ENCODE data around the gene CEP152.
"Not testable (repeated sequence)": the region's sequence is repeated elsewhere in the genome, so short reads cannot be mapped to it uniquely, and the experiment has no call there.

Gene CEP152

GRCh38 chr15:48794697-48795134 lies 16.2 kb downstream of the CEP152 start:
- H3K27ac ChIP-seq (ENCODE audit: low read depth, low read length) = no peak overlapping the region
- H3K36me3 ChIP-seq (ENCODE audit: control insufficient read depth, insufficient read depth, low read length) = peaks cover 63% of the 10 kb centered on the region
- H3K9ac ChIP-seq (ENCODE audit: low read depth, low read length) = no peak overlapping the region
- H3K27me3 ChIP-seq (ENCODE audit: control insufficient read depth, insufficient read depth, low read length) = no peaks in the 10 kb centered on the region
- H3K4me1 ChIP-seq (ENCODE audit: control insufficient read depth, insufficient read depth, low read length) = peaks cover 12% of the 10 kb centered on the region
- no peak overlapping the region for H3K4me3 ChIP-seq (ENCODE audit: low read depth, low read length)
- no peaks in the 10 kb centered on the region for H3K9me3 ChIP-seq (ENCODE audit: control insufficient read depth, insufficient read depth, low read length)

- Histone ChIP-seq H3K9me3 (ENCODE audit: control insufficient read depth, insufficient read depth, low read length) (no peaks in the 10 kb centered on the region), H3K27ac (ENCODE audit: low read depth, low read length) (no peak overlapping the region), H3K36me3 (ENCODE audit: control insufficient read depth, insufficient read depth, low read length) (peaks cover 82% of the 10 kb centered on the region), H3K4me1 (ENCODE audit: control insufficient read depth, insufficient read depth, low read length) (no peaks in the 10 kb centered on the region), H3K9ac (ENCODE audit: low read depth, low read length) (no peak overlapping the region), H3K4me3 (ENCODE audit: low read depth, low read length) (no peak overlapping the region), H3K27me3 (ENCODE audit: control insufficient read depth, insufficient read depth, low read length) (no peaks in the 10 kb centered on the region)
Measured at GRCh38 chr15:48792408-48792807, 18.5 kb downstream of the CEP152 start.

GRCh38 chr15:48790466-48791115 lies 20.3 kb downstream of the CEP152 start:
- H3K27me3 ChIP-seq (ENCODE audit: control insufficient read depth, insufficient read depth, low read length) = not testable (repeated sequence)

GRCh38 chr15:48785712-48786111 lies 25.2 kb downstream of the CEP152 start:
- Histone ChIP-seq H3K4me1 (ENCODE audit: control insufficient read depth, insufficient read depth, low read length) (no peaks in the 10 kb centered on the region), H3K9me3 (ENCODE audit: control insufficient read depth, insufficient read depth, low read length) (no peaks in the 10 kb centered on the region), H3K36me3 (ENCODE audit: control insufficient read depth, insufficient read depth, low read length) (peaks cover 66% of the 10 kb centered on the region), H3K27ac (ENCODE audit: low read depth, low read length) (no peak overlapping the region), H3K9ac (ENCODE audit: low read depth, low read length) (no peak overlapping the region), H3K4me3 (ENCODE audit: low read depth, low read length) (no peak overlapping the region), H3K27me3 (ENCODE audit: control insufficient read depth, insufficient read depth, low read length) (no peaks in the 10 kb centered on the region)

More at GRCh38 chr15:48790466-48791115, 20.3 kb downstream of the CEP152 start:
- not testable (repeated sequence) for H3K9ac ChIP-seq (ENCODE audit: low read depth, low read length); H3K9me3 ChIP-seq (ENCODE audit: control insufficient read depth, insufficient read depth, low read length); H3K4me3 ChIP-seq (ENCODE audit: low read depth, low read length); H3K4me1 ChIP-seq (ENCODE audit: control insufficient read depth, insufficient read depth, low read length); H3K27ac ChIP-seq (ENCODE audit: low read depth, low read length)
- H3K36me3 ChIP-seq (ENCODE audit: control insufficient read depth, insufficient read depth, low read length) = peaks cover 65% of the 10 kb centered on the region

- Histone ChIP-seq H3K9ac (ENCODE audit: low read depth, low read length) (no peak overlapping the region), H3K4me1 (ENCODE audit: control insufficient read depth, insufficient read depth, low read length) (no peaks in the 10 kb centered on the region), H3K27ac (ENCODE audit: low read depth, low read length) (no peak overlapping the region), H3K4me3 (ENCODE audit: low read depth, low read length) (no peak overlapping the region), H3K9me3 (ENCODE audit: control insufficient read depth, insufficient read depth, low read length) (no peaks in the 10 kb centered on the region), H3K36me3 (ENCODE audit: control insufficient read depth, insufficient read depth, low read length) (peaks cover 68% of the 10 kb centered on the region), H3K27me3 (ENCODE audit: control insufficient read depth, insufficient read depth, low read length) (no peaks in the 10 kb centered on the region)
Measured at GRCh38 chr15:48785195-48785594, 25.7 kb downstream of the CEP152 start.

GRCh38 chr15:48784756-48785155 lies 26.1 kb downstream of the CEP152 start:
- Histone ChIP-seq H3K27ac (ENCODE audit: low read depth, low read length) (no peak overlapping the region), H3K36me3 (ENCODE audit: control insufficient read depth, insufficient read depth, low read length) (peaks cover 69% of the 10 kb centered on the region), H3K27me3 (ENCODE audit: control insufficient read depth, insufficient read depth, low read length) (no peaks in the 10 kb centered on the region), H3K9ac (ENCODE audit: low read depth, low read length) (no peak overlapping the region), H3K4me1 (ENCODE audit: control insufficient read depth, insufficient read depth, low read length) (no peaks in the 10 kb centered on the region), H3K9me3 (ENCODE audit: control insufficient read depth, insufficient read depth, low read length) (no peaks in the 10 kb centered on the region), H3K4me3 (ENCODE audit: low read depth, low read length) (no peak overlapping the region)

GRCh38 chr15:48782911-48783310 lies 28.0 kb downstream of the CEP152 start:
- no peaks in the 10 kb centered on the region for H3K4me1 ChIP-seq (ENCODE audit: control insufficient read depth, insufficient read depth, low read length)
- H3K4me3 ChIP-seq (ENCODE audit: low read depth, low read length) = no peak overlapping the region
- no peaks in the 10 kb centered on the region for H3K9me3 ChIP-seq (ENCODE audit: control insufficient read depth, insufficient read depth, low read length)
- H3K27ac ChIP-seq (ENCODE audit: low read depth, low read length) = no peak overlapping the region
- no peaks in the 10 kb centered on the region for H3K27me3 ChIP-seq (ENCODE audit: control insufficient read depth, insufficient read depth, low read length)
- no peak overlapping the region for H3K9ac ChIP-seq (ENCODE audit: low read depth, low read length)
- peaks cover 63% of the 10 kb centered on the region for H3K36me3 ChIP-seq (ENCODE audit: control insufficient read depth, insufficient read depth, low read length)

- no peaks in the 10 kb centered on the region for H3K9me3 ChIP-seq (ENCODE audit: control insufficient read depth, insufficient read depth, low read length)
Measured at GRCh38 chr15:48781481-48782081, 29.3 kb downstream of the CEP152 start.

GRCh38 chr15:48781017-48781416 lies 29.9 kb downstream of the CEP152 start:
- H3K36me3 ChIP-seq (ENCODE audit: control insufficient read depth, insufficient read depth, low read length) = peaks cover 63% of the 10 kb centered on the region
- no peak overlapping the region for H3K4me3 ChIP-seq (ENCODE audit: low read depth, low read length)
- no peaks in the 10 kb centered on the region for H3K9me3 ChIP-seq (ENCODE audit: control insufficient read depth, insufficient read depth, low read length)
- H3K27me3 ChIP-seq (ENCODE audit: control insufficient read depth, insufficient read depth, low read length) = no peaks in the 10 kb centered on the region
- H3K4me1 ChIP-seq (ENCODE audit: control insufficient read depth, insufficient read depth, low read length) = no peaks in the 10 kb centered on the region
- H3K9ac ChIP-seq (ENCODE audit: low read depth, low read length) = no peak overlapping the region
- no peak overlapping the region for H3K27ac ChIP-seq (ENCODE audit: low read depth, low read length)

More at GRCh38 chr15:48781481-48782081, 29.3 kb downstream of the CEP152 start:
- no peak overlapping the region for H3K9ac ChIP-seq (ENCODE audit: low read depth, low read length)
- H3K4me1 ChIP-seq (ENCODE audit: control insufficient read depth, insufficient read depth, low read length) = no peaks in the 10 kb centered on the region
- H3K4me3 ChIP-seq (ENCODE audit: low read depth, low read length) = no peak overlapping the region
- H3K27me3 ChIP-seq (ENCODE audit: control insufficient read depth, insufficient read depth, low read length) = no peaks in the 10 kb centered on the region
- H3K36me3 ChIP-seq (ENCODE audit: control insufficient read depth, insufficient read depth, low read length) = peaks cover 63% of the 10 kb centered on the region
- no peak overlapping the region for H3K27ac ChIP-seq (ENCODE audit: low read depth, low read length)

GRCh38 chr15:48778331-48778730 lies 32.5 kb downstream of the CEP152 start:
- Histone ChIP-seq H3K27me3 (ENCODE audit: control insufficient read depth, insufficient read depth, low read length) (no peaks in the 10 kb centered on the region), H3K4me3 (ENCODE audit: low read depth, low read length) (no peak overlapping the region), H3K36me3 (ENCODE audit: control insufficient read depth, insufficient read depth, low read length) (peaks cover 52% of the 10 kb centered on the region), H3K9ac (ENCODE audit: low read depth, low read length) (no peak overlapping the region), H3K9me3 (ENCODE audit: control insufficient read depth, insufficient read depth, low read length) (no peaks in the 10 kb centered on the region), H3K27ac (ENCODE audit: low read depth, low read length) (no peak overlapping the region), H3K4me1 (ENCODE audit: control insufficient read depth, insufficient read depth, low read length) (no peaks in the 10 kb centered on the region)

- peaks cover 46% of the 10 kb centered on the region for H3K36me3 ChIP-seq (ENCODE audit: control insufficient read depth, insufficient read depth, low read length)
Measured at GRCh38 chr15:48777645-48778330, 33.1 kb downstream of the CEP152 start.

More at GRCh38 chr15:48777645-48778330, 33.1 kb downstream of the CEP152 start:
- Histone ChIP-seq H3K9me3 (ENCODE audit: control insufficient read depth, insufficient read depth, low read length) (no peaks in the 10 kb centered on the region), H3K4me1 (ENCODE audit: control insufficient read depth, insufficient read depth, low read length) (no peaks in the 10 kb centered on the region), H3K9ac (ENCODE audit: low read depth, low read length) (no peak overlapping the region), H3K27me3 (ENCODE audit: control insufficient read depth, insufficient read depth, low read length) (no peaks in the 10 kb centered on the region), H3K4me3 (ENCODE audit: low read depth, low read length) (no peak overlapping the region), H3K27ac (ENCODE audit: low read depth, low read length) (no peak overlapping the region)

All from HUES48 (cell line).